ENCODE results near the gene MORN1.

- TF ChIP-seq POLR2A (IDR thresholded peaks at IDR 0.05; ENCODE audit: low read length): no peak
- no peak for TF ChIP-seq GATA1 (IDR thresholded peaks at IDR 0.05; ENCODE audit: low read depth, low read length)
Observed at GRCh38 chr1:2278591-2279209, 112.7 kb downstream of the MORN1 start.

Measured in erythroblast (primary cell).